Measurements from ENCODE around the gene ITPR3.

The ITPR3 gene

DNA sequence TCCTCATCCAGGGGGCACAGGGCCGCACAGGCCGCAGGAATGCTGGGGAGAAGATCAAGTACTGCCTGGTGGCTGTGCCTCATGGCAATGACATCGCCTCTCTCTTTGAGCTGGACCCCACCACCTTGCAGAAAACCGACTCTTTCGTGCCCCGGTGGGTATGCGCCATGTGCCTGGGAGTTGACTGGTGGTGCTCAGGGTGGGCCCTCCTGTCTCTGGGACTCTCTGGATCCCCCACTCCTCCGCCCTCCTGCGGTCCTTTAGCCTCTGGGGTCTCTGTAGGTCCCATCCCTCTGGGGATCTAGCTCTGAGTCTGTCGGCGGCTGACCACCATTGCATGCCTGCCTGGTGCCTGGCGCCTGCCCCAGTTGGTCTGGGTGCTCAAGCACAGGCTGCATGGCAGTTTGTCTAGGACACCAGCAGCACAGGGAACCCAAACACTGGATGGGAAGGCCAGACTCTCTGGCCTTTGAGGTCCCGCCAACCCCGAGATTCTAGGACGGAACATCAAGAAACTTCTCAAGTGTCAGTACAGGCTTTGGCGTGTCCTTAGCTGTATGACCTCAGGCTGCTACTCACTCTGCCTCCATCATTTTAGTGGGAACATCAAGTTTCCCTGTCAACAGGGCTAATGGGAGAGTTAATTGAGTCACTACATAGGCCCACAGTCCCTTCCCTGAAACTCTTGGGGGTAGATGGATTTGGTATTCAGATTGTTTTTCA lies 42.8 kb downstream of the ITPR3 start:
- Histone ChIP-seq H3K27me3 (replicated peaks; ENCODE audit: control insufficient read depth, insufficient read depth, low read length) (no peaks in the 10 kb centered on the region), H3K36me3 (ENCODE audit: control insufficient read depth, insufficient read depth, low read length) (peaks cover 38% of the 10 kb centered on the region), H3K4me3 (replicated peaks; ENCODE audit: low read depth, low read length) (no peak overlapping the region)
- no peak for DNase-seq (ENCODE audit: extremely low read depth, insufficient read length)
- TF ChIP-seq, protein P1, sequence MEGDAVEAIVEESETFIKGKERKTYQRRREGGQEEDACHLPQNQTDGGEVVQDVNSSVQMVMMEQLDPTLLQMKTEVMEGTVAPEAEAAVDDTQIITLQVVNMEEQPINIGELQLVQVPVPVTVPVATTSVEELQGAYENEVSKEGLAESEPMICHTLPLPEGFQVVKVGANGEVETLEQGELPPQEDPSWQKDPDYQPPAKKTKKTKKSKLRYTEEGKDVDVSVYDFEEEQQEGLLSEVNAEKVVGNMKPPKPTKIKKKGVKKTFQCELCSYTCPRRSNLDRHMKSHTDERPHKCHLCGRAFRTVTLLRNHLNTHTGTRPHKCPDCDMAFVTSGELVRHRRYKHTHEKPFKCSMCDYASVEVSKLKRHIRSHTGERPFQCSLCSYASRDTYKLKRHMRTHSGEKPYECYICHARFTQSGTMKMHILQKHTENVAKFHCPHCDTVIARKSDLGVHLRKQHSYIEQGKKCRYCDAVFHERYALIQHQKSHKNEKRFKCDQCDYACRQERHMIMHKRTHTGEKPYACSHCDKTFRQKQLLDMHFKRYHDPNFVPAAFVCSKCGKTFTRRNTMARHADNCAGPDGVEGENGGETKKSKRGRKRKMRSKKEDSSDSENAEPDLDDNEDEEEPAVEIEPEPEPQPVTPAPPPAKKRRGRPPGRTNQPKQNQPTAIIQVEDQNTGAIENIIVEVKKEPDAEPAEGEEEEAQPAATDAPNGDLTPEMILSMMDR (IDR thresholded peaks at IDR 0.05; ENCODE audit: insufficient read depth, low read length, poor library complexity, severe bottlenecking), result no peak

DNA sequence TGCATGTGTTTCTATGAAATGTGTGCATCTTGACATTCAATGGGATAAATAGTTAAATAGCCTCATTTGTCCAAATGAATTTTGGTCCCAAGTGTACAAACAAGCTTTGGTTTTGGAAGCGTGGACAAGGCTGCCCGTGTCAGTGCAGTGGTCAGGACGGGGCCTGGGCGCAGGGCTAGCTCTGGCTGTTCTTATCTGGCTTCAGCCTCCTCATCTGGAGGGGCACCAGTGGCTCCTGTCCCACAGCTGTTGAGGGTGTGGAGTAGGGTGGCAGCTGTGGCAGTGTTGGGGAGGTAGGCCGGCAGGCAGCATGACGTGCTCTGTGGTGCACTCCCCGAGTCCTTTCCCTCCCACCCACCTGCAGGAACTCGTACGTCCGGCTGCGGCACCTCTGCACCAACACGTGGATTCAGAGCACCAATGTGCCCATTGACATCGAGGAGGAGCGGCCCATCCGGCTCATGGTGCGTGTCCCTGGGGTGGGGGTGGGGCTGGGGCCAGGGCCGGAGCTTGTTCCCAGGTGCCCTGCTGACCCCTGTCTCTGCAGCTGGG lies 43.5 kb downstream of the ITPR3 start:
- Histone ChIP-seq H3K27me3 (replicated peaks; ENCODE audit: control insufficient read depth, insufficient read depth, low read length) (no peaks in the 10 kb centered on the region), H3K36me3 (ENCODE audit: control insufficient read depth, insufficient read depth, low read length) (peaks cover 35% of the 10 kb centered on the region), H3K4me3 (replicated peaks; ENCODE audit: low read depth, low read length) (no peak overlapping the region)
- TF ChIP-seq, protein P1 (IDR thresholded peaks at IDR 0.05; ENCODE audit: insufficient read depth, low read length, poor library complexity, severe bottlenecking), result no peak
- DNase-seq (ENCODE audit: extremely low read depth, insufficient read length), result no peak

- Histone ChIP-seq H3K4me3 (replicated peaks; ENCODE audit: low read depth, low read length) (no peak overlapping the region), H3K27me3 (replicated peaks; ENCODE audit: control insufficient read depth, insufficient read depth, low read length) (no peaks in the 10 kb centered on the region), H3K36me3 (ENCODE audit: control insufficient read depth, insufficient read depth, low read length) (peaks cover 39% of the 10 kb centered on the region)
- no peak for DNase-seq (ENCODE audit: extremely low read depth, insufficient read length)
- TF ChIP-seq, protein P1 (IDR thresholded peaks at IDR 0.05; ENCODE audit: insufficient read depth, low read length, poor library complexity, severe bottlenecking), result no peak
These were observed 44.8 kb downstream of the ITPR3 start for GRCh38 chr6:33665957-33666356.

- Histone ChIP-seq H3K27me3 (replicated peaks; ENCODE audit: control insufficient read depth, insufficient read depth, low read length) (no peaks in the 10 kb centered on the region), H3K36me3 (ENCODE audit: control insufficient read depth, insufficient read depth, low read length) (peaks cover 39% of the 10 kb centered on the region), H3K4me3 (replicated peaks; ENCODE audit: low read depth, low read length) (no peak overlapping the region)
- no peak for DNase-seq (ENCODE audit: extremely low read depth, insufficient read length)
- TF ChIP-seq, protein P1 (IDR thresholded peaks at IDR 0.05; ENCODE audit: insufficient read depth, low read length, poor library complexity, severe bottlenecking), result no peak
These were observed 46.0 kb downstream of the ITPR3 start for GRCh38 chr6:33667072-33667471.

GRCh38 chr6:33667776-33668175 lies 46.7 kb downstream of the ITPR3 start:
- TF ChIP-seq, protein P1 (IDR thresholded peaks at IDR 0.05; ENCODE audit: insufficient read depth, low read length, poor library complexity, severe bottlenecking), result no peak
- no peak overlapping the region for H3K4me3 ChIP-seq (replicated peaks; ENCODE audit: low read depth, low read length)
- H3K36me3 ChIP-seq (ENCODE audit: control insufficient read depth, insufficient read depth, low read length), result peaks cover 37% of the 10 kb centered on the region
- DNase-seq (ENCODE audit: extremely low read depth, insufficient read length), result no peak
- no peaks in the 10 kb centered on the region for H3K27me3 ChIP-seq (replicated peaks; ENCODE audit: control insufficient read depth, insufficient read depth, low read length)

Measured in GM06990 (cell line).